Prostate gland (tissue), 2 donors: Measurements from ENCODE around the gene DNAJB8. TPM values are rescaled to one million over a fixed set of nuclear protein-coding genes. Genes with fewer than 3 reads are reported as not detected.

Experiments used
- DNase-seq: peaks from one replicate; pipeline ENCODE4 v3.0.0-alpha.2; 2019; ENCODE audit warnings: low spot score
- H3K27ac ChIP-seq, 2 donors: fragments of 200-600 bp; sonication (generic); 2 replicates each; pipeline ENCODE4 v1.5.1; 2017 to 2019
- H3K27me3 ChIP-seq: fragments of 200-600 bp; sonication (generic); replicated peaks from 2 replicates; pipeline ENCODE4 v1.5.1; 2019; ENCODE audit not compliant: insufficient read depth
- H3K36me3 ChIP-seq, 2 donors: fragments of 200-600 bp; sonication (generic); 1 replicate in 1 of 2; 2 replicates in 1 of 2; pipeline versions ENCODE4 v1.5.1 to v1.8.1; 2017 to 2019
- H3K4me1 ChIP-seq: fragments of 200-600 bp; sonication (generic); replicated peaks from 2 replicates; pipeline ENCODE4 v1.5.1; 2019
- H3K4me3 ChIP-seq, 2 donors: fragments of 200-600 bp; sonication (generic); 2 replicates each; pipeline ENCODE4 v1.5.1; 2017 to 2019
- H3K9me3 ChIP-seq: fragments of 200-600 bp; sonication (generic); 2 replicates; pipeline ENCODE4 v1.5.1; 2017
- CTCF ChIP-seq, 4 experiments: fragments of 200-600 bp in 2 of 4; fragments of 450-650 bp in 2 of 4; sonication (generic) in 2 of 4; IDR thresholded peaks; 1 replicate in 3 of 4; 2 replicates in 1 of 4; pipeline ENCODE4 v1.5.1; 2016 to 2019; ENCODE audit warnings: antibody characterized with exemption in 4 of 4, mild to moderate bottlenecking in 2 of 4, moderate library complexity in 2 of 4
- POLR2A ChIP-seq: fragments of 450-650 bp; IDR thresholded peaks from one replicate; pipeline ENCODE4 v1.6.1; 2016; ENCODE audit warnings: antibody characterized with exemption, mild to moderate bottlenecking
- POLR2AphosphoS5 ChIP-seq: sonication (generic); formaldehyde crosslinking; IDR thresholded peaks from one replicate; pipeline ENCODE4 v1.6.1; 2017; ENCODE audit warnings: antibody characterized with exemption
- WGBS: methylation state at CpG from one replicate; pipeline ENCODE4 v1.1.5; 2018; 5-methylcytosine and 5-hydroxymethylcytosine counted together
- intact Hi-C: fragments of 100-400 bp; cut with DNase I; formaldehyde crosslinking; loops from one replicate; pipeline ENCODE4 v1.14.2; 2022
- total RNA-seq, 2 donors: library from RNA; depleted of rRNA; stranded (reverse); fragments of >200 nt; gene quantifications; one replicate each; pipeline ENCODE4 v1.1.0, GENCODE V29; 2016

The DNAJB8 gene
- total RNA-seq, 2 donors from 2014 or later = 3.2 TPM; not detected in 1

DNA sequence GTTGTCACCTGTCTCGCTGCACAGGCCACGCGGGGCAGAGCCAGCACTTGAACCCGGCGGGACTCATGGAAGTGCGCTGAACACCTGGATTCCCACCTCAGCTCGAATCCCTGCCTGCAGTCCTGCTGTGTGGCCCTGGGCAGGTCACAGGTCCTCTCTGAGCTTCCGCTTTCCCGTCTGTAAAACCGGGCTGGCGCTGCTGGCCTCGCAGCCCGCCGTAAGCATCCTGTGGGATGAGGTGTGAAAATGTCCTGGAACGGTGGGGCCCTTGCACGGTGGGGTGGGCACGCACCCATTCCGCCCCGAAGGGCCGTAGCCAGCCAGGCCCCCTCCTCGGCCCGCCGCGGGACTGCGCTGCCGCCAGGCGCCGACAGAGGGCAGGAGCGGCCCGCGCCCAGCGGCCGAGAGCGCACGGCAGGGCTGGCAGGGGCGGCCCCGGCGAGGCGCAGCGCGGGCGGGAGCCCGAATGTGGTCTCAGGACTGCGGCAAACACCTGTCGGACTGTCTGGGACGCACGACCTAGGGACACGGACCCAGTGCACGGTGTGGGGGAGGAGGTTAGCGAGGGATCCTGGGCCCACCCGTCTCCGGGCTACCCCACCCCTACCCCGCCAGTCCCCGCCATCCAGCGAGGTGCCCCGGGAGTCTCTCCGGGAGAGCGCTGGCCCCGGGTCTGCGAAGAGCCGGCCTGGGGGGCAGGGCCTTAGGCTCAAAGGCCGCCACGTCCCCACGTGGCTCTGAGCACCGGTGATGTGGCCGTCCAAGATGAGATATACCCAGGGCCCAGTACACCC is 40.4 kb downstream of the DNAJB8 start:
- intact Hi-C loops = loop anchor here (2.0 to 5.0 kb wide), 3 partner anchors 72 to 254 kb away; no protein-coding TSS in a partner anchor
- no peaks in the 10 kb centered on the region for H3K9me3 ChIP-seq
- H3K27me3 ChIP-seq = no peaks in the 10 kb centered on the region
- no peak overlapping the region for H3K27ac ChIP-seq
- peak overlapping the region in 1 of 2 donors; percentile 7 for H3K4me3 ChIP-seq
- peaks cover 24% of the 10 kb centered on the region for H3K4me1 ChIP-seq
- TF ChIP-seq CTCF (IDR thresholded peaks at IDR 0.05) = peak; percentile 82 to 98 (median 92)
- no peak for TF ChIP-seq POLR2A
- H3K36me3 ChIP-seq = no peaks in the 10 kb centered on the region
- WGBS = 35% methylated on average over 28 of the region's 66 CpGs
- DNase-seq = no peak

DNA sequence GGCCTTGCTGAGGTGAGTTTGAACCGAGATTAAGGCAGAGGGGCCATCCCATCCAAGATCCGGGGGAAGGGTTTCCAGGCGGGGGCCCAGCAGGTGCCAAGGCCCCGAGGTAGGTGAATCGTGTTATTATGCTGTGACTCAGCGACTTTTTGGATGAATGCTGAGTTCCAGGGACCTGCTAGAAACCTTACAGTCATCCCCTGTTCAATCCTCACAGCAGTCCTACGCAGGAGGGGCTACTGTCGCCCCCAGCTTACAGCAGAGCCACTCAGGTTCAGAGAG is 40.9 kb downstream of the DNAJB8 start:
- intact Hi-C loops = loop anchor here (2.0 to 5.0 kb wide), 3 partner anchors 73 to 253 kb away; no protein-coding TSS in a partner anchor
- Histone ChIP-seq H3K27me3 (no peaks in the 10 kb centered on the region), H3K36me3 (no peaks in the 10 kb centered on the region), H3K4me3 (no peak overlapping the region), H3K9me3 (no peaks in the 10 kb centered on the region), H3K4me1 (peaks cover 24% of the 10 kb centered on the region), H3K27ac (no peak overlapping the region)
- DNase-seq = no peak
- 76% methylated on average over 8 of the region's 8 CpGs for WGBS
- no peak for TF ChIP-seq POLR2AphosphoS5
- TF ChIP-seq POLR2A = no peak
- TF ChIP-seq CTCF (IDR thresholded peaks at IDR 0.05) = no peak

- Histone ChIP-seq H3K36me3 (no peaks in the 10 kb centered on the region), H3K4me3 (no peak overlapping the region)
- WGBS = 91% methylated on average over 23 of the region's 23 CpGs
These were observed 41.4 kb downstream of the DNAJB8 start for GRCh38 chr3:128425142-128425845.

DNA sequence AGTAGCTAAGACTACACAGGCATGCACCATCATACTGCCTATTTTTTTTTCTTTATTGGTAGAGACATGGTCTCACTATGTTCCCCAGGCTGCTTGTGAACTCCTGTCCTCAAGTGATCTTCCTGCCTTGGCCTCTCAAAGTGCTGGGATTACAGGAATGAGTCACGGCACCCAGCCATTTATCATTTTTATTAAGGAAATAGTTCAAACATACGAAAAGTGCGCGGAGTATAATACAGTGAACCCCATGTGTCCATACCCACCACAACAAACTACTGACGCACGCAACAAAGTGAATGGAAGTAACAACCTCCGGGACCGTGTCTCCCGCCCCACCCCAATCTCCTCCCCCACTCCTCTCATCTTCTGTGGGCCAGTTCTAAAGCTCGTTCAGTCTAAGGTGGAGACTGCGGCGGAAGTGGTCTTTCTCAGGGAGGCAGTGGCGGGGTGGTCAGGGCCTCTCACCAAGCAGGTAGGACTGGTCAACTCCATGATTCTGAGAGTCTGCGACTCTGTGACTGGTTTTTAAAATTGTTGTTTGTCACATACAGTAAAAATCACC is 42.1 kb downstream of the DNAJB8 start:
- no peaks in the 10 kb centered on the region for H3K27me3 ChIP-seq
- no peak overlapping the region for H3K4me3 ChIP-seq
- no peaks in the 10 kb centered on the region for H3K9me3 ChIP-seq
- no peak for TF ChIP-seq CTCF (IDR thresholded peaks at IDR 0.05)
- TF ChIP-seq POLR2AphosphoS5 = peak; percentile 65
- no peak for TF ChIP-seq POLR2A
- H3K27ac ChIP-seq = no peak overlapping the region
- 58% methylated on average over 14 of the region's 14 CpGs for WGBS
- intact Hi-C loops = loop anchor here (5.0 kb wide), 3 partner anchors 158 to 252 kb away; no protein-coding TSS in a partner anchor
- no peaks in the 10 kb centered on the region for H3K36me3 ChIP-seq
- H3K4me1 ChIP-seq = peaks cover 24% of the 10 kb centered on the region
- DNase-seq = no peak

More at GRCh38 chr3:128425142-128425845, 41.4 kb downstream of the DNAJB8 start:
- Histone ChIP-seq H3K27me3 (no peaks in the 10 kb centered on the region), H3K4me1 (peaks cover 24% of the 10 kb centered on the region), H3K9me3 (no peaks in the 10 kb centered on the region), H3K27ac (no peak overlapping the region)
- intact Hi-C loops = loop anchor here (5.0 kb wide), 2 partner anchors 157 to 253 kb away; no protein-coding TSS in a partner anchor
- no peak for DNase-seq
- no peak for TF ChIP-seq POLR2A
- TF ChIP-seq POLR2AphosphoS5 = no peak
- no peak for TF ChIP-seq CTCF (IDR thresholded peaks at IDR 0.05)
